GM18498 (cell line): ENCODE measurements around the gene CD36.
A peak's percentile ranks its signal among the peaks of the same experiment; 100 is the strongest.

Experiments
- ATAC-seq: cut with Tn5 transposase; IDR thresholded peaks from one replicate; pipeline ENCODE4 v1.9.1; 2021; ENCODE audit warnings: mild to moderate bottlenecking, moderate library complexity; ENCODE audit not compliant: unreplicated experiment

Gene CD36

GRCh38 chr7:80637911-80638765 is at the start of gene CD36:
TSS of gene CD36 (plus strand) at chr7:80638642. CDS start at chr7:80646741, 8,099 bp downstream.
- peak; percentile 69 for ATAC-seq

DNA sequence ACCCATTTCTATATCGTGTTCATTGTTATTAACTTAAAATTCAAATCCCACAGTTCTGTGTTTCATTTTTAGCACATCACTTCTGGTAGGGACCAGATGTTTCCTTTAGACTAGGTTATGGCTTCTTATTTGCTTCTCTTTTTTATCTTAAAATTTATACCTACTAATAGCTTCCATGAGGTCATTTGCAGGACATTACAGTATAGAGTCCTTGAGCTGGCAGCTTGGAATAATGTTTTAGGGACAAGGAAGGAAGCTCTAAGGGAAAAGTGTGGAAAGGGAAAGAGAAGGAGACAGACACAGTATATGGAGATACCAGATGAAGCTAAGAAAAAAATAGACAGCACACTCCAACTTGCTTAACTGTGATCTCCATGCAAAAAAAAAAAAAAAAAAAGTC is 48.8 kb upstream of the CD36 start:
- ATAC-seq, result no peak

DNA sequence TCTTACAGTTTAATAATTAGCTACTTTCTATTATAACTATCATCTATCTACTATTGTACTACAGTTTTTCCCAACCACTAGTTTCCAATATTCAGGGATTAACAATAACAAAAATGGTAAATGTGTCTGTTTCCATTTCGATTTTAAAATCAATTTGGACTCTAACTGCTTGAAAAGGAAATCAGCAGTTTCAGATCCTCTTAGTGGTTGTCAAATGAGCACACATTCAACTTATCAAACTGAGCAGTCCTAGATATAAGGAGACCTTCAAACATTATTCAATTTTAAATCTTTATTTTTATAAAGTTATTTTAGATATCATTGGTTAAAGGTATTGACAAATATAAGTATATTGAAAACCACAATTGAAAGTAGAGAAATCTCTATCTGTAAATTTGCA is 46.8 kb upstream of the CD36 start:
- no peak for ATAC-seq

- ATAC-seq, result no peak
Measured at GRCh38 chr7:80593869-80594586, 44.4 kb upstream of the CD36 start.

DNA sequence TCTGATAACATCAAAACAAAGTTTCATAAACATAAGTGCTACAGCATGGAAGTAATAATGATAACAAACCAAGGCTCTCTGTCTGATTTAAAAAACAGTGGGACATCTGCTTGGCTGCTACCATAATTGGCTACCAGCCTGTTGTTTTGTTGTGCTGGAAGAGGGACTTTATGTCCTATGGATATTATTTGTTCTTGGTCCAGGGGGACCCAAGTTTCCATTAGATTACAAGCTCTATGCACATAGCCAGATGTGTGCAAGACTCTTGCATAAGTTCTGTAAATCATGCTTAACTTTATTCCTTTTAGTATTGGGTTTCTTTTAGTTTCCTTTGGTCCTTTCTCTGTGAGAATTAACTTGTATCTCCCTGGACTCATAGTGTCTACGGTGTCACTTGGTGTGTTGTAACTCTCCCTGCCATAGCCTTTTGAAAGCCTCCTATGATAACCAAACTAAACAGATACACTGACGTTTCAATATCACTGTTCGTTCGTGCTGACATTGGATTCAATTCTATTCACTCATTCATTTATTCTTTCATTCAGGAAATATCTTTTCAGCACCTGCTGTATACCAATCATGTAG is 41.4 kb upstream of the CD36 start:
- no peak for ATAC-seq

DNA sequence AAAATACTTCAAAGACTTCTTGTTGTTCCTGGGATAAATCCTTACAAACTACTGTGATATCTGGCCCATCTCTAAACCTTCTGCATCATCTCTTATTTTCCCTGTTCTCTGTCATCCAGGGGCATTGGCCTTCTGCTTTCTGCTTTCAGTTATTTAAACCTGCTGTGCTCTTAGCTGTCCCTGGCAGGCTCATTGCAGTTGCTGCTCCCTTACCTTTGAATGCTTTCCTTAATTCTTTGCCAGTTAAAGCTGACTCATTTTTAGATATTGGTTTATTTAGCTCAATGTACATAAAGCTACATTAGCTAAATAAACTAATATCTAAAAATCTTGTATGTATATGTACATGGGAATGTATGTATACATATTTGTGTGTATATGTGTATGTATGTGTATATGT is 40.6 kb upstream of the CD36 start:
- ATAC-seq, result no peak

DNA sequence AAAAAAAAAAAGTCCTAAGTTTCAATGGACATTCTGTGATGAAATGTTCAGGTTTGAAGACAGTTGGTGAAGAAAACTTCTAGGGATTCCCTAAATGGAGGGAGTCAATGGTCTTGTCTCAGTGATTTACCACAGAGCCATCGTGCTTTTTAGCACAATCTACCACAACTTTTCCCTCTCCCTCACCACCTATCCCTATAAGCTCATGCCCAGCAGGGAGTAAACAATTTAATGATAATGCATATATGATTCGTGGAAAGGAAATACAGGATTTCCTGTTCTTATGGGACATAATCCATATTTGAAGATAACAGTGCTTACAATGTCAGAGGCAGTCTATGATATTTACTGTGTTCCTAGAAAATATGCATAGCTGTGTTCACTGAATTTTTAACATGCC is 38.4 kb upstream of the CD36 start:
- ATAC-seq, result no peak

DNA sequence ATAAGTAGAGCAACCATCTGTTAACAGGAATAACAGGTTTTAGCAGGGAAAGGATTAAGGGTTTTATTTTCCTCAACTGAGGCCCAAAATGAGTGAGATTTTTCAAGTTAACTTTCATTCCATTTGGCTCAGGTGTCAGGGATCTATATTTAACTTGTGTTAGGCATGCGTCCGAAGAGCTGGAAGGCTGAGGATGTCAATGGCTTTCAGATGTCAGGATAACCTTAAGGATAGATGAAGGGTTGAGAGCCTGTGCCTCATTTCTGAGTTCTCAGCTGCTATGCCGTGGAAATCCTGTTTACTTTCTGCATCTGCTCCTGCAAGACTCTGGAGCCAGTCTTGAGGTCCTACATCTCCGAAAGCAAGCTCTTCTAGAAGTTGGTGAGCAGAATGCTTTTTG is 36.4 kb upstream of the CD36 start:
- no peak for ATAC-seq

DNA sequence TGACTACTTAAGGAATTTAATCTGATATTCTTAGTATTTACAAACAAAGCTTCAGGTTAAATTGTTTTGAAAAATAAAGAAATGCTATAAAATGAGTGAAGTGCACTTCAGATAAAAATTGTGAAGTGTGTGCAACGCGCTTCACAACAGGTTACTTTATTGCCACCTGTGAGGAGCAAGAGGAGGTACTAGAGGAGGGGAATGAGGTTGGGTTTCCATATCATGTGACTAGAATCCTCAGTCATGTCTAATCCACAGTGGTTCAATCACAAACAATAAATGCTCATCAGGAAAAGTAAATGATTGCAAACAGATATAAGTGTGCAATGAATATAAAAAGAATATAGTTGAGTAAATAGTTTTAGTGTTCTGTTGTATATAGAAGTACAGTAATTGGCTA is 34.5 kb upstream of the CD36 start:
- no peak for ATAC-seq

DNA sequence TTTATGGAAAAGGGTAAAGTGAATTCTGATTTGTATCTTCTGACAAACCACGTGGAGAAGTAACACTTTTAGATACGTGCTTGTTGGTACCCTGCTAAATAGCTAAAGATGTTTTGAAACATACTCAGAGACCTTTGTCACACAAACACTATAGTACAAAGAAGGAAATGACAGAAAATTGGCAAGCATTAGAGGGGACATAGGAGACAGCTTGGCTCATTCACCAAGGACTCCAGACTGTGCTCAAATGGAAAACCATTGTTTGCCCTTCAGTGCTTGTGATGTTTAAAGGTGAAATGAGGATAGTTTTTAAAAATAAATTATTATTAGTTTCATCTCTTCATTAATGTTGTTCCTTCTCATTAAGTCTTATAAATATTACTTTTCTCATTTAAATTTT is 34.0 kb upstream of the CD36 start:
- no peak for ATAC-seq

- no peak for ATAC-seq
Measured at GRCh38 chr7:80607136-80607535, 31.3 kb upstream of the CD36 start.

GRCh38 chr7:80608336-80608735 is 30.1 kb upstream of the CD36 start:
- no peak for ATAC-seq

- ATAC-seq, result no peak
Measured at GRCh38 chr7:80609751-80610150, 28.7 kb upstream of the CD36 start.

GRCh38 chr7:80611353-80611752 is 27.1 kb upstream of the CD36 start:
- ATAC-seq, result no peak

- ATAC-seq, result no peak
Measured at GRCh38 chr7:80611779-80612178, 26.7 kb upstream of the CD36 start.

- no peak for ATAC-seq
Measured at GRCh38 chr7:80612880-80613279, 25.6 kb upstream of the CD36 start.

GRCh38 chr7:80613519-80613918 is 24.9 kb upstream of the CD36 start:
- ATAC-seq, result no peak

DNA sequence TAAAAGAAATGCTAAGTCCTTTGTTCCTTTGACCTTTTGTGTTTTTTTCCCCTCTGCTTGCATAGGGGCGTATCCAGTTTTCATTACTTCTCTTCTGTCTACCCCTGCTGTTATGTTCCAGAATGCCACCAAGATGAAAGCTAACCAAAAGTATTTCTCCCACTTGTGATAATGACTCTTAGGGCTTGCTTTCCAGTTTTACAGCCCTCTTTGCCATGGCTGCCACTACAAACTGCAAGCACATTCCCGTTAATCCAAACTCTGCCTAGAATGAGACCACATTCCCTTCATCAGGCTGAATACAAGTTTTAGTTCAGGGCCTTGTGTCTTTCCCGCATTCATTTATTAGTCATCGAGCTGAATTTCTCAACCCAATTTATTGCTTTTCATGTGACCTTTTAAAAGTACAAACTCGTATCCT is 23.6 kb upstream of the CD36 start:
- no peak for ATAC-seq

DNA sequence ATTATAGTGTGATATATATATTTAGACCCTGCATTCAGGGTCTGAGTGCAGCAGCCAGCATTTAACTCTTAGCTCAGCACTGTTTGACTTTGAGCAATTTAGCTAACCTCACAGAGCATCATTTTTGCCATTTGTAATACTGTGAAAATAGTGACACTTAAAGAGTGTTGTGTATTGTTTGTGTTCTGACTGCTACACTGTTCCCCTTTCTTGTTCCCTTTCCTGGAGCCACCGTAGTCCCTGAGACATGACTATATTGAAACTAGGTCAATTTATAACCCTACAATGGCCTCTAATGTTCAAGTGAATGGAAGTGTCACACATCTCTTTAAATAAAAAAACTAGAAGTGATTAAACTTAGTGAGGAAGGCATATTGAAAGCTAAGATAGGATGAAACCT is 20.3 kb upstream of the CD36 start:
- ATAC-seq, result no peak

- no peak for ATAC-seq
Measured at GRCh38 chr7:80619741-80620140, 18.7 kb upstream of the CD36 start.

GRCh38 chr7:80622541-80622940 is 15.9 kb upstream of the CD36 start:
- no peak for ATAC-seq
